ELF-1 (cell line): ENCODE results near the gene CSTA.
A peak's percentile ranks its signal among the peaks of the same experiment; 100 is the strongest.
"Not testable (repeated sequence)": the region's sequence is repeated elsewhere in the genome, so short reads cannot be mapped to it uniquely, and the experiment has no call there.

Experiments used
- DNase-seq: peaks from one replicate; pipeline ENCODE4 v3.0.0-alpha.2; 2016; ENCODE audit warnings: low read depth, low spot score

Gene CSTA

DNA sequence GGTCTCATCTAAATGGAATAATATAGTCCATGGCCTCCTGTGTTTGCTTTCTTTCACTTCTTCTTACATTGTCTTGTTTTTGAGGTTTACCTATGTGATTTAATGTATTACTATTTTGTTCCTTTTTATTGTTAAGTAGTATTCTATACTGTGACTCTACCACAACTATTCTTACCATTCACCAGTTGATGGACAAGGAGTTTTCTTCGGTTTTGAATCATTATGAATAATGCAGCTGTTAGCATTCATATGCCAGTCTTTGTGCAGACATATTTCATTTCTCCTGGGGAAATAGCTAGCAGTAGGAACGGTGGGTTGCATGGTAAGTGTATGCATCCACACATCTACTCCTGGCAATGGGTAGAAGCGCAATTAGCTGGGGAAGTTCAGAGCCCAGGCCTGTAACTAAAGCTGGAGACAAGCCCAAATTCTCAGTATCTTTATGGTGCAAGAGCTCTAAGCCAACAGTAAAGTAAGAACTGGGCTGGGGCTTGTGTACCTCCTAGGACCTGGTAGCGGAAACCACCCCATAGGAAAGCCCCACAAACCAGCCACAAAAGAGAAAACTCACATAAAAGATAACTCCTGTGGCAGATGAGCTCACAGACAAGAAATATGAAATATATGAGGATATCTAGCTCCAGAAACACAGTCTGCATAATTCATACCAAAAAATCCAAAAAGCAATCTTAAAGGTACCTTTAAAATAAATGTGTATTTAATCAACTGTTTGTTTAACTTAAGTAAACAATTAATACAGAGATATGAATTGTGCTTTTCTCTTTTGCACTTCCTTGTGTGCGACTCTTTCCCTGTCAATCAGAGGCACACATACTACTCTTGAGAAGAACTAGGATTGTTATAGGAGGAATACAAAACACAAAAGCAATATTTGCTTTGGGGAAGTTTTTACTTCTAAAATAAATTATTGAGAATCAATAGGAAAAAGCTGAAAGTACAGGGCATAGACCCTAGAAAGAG is 2.7 kb upstream of the CSTA start:
- no peak for DNase-seq

DNA sequence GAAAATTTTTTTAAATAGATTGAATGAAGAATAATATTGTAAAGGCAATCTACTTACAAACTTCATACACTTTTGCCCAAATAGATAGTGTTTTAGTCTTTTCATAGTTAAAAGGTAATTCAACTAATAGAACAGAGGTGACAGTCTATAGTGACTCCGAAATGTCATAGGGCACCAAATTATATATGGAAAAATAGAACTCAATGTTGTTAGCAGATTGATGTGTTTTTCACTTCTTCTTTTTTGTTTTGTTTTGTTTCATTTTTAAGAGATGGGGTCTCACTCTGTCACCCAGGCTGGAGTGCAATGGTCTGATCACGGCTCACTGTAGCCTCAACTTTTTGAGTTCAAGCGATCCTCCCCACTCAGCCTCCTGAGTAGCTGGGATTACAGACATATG is 721 bp downstream of the CSTA start:
- DNase-seq, result no peak

DNA sequence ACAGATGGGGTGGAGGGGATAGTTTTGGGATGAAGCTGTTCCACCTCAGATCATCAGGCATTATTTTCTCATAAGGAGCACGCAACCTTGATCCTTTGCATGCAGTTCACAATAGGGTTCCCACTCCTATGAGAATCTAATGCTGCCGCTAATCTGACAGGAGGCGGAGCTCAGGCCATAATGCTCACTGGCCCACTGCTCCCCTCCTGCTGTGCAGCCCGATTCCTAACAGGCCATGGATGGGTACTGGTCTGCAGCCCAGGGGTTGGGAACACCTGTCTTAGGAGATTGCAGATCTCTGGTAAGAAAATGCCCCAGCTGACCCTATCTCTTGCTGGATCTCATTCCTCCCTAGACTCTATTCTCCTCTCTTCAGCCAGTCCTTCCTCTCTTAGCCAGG is 6.8 kb downstream of the CSTA start:
- no peak for DNase-seq

DNA sequence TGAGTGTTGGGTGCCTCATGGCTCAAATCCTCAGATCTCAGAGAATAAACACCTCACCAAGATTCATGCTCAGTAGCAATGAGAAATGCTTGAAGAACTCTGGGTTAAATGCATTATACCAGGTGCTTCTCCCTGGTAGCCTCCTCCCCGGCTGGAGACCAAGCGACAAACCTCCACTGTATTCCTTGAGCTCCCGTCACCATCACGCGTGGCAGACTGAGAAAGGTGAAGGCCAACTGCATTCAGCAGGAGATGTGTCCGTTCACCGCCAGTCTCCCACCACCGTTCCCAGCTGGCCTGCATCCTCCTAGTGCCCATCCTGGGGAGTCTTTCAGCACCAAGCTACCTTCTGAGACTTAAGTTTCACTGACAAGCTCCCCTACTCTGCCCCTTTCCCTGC is 7.5 kb downstream of the CSTA start:
- DNase-seq, result no peak

DNA sequence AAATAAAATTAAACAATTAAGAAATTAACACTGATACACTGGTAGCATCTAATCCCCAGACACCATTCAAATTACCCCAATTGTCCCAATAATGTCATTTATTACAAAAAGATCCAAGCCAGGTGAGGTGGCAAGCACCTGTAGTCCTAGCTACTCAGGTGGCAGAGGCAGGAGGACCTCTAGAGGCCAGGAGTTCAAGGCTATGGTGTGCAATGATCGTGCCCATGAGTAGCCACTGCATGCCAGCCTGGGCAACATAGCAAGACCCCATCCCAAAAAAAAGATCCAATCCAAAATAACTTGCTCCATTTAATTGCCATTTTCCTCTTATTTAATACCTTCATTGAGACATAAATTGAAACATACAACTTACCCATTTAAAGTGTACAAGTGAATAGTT is 17.8 kb downstream of the CSTA start:
- no peak for DNase-seq

DNA sequence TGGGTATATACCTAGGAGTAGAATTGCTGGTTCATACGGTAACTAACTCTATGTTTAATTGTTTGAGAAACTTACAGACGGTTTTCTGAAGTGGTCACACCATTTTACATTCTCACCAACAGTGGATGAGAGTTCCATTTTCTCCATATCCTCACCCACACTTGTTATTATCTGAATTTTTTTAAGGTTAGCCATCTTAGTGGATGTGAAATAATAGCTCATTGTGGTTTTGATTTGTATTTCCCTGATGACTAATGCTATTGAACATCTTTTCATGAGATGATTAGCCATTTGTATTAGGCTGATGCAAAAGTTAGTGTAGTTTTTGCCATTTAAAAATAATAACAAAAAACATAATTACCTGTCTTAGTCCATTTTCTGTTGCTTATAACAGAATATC is 18.6 kb downstream of the CSTA start:
- DNase-seq, result no peak

DNA sequence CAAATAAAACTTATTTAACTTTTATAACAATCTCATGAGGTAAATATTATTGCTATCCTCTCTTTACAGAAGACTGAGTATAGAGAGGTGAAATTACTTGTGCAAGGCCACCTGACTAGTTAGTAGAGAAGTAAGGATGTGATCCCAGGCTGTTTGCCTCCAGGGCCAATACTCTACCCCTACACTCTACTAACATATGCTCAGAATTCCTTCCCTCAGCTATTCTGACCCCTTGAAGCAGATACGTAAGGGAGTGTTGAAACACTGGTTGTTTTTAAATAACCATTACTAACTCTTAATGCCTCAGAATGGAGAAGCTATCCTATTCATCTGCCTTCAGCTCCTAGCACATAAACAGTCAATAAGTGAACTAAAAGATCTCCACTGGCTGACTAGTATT is 24.1 kb downstream of the CSTA start:
- DNase-seq, result no peak

DNA sequence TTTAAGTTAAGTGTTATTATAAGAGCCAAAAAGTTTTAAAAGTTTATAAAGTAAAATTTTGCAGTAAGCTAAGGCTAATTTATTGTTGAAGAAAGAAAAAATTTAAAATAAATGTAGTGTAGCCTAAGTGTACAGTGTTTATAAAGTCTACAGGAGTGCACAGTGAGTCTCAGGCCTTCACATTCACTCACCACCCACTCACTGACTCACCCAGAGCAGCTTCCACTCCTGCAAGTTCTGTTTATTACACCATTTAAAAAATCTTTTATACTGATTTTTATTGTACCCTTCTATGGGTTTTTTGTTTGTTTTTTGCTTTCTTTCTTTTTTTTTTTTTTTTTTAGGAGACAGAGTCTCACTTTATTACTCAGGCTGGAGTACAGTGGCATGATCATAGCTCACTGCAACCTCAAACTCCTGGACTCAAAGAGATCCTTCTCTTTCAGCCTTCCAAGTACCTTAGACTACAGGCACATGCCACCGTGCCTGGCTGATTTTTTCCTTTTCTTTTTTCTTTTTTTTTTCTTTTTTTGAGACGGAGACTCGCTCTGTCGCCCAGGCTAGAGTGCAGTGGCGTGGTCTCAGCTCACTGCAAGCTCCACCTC is 25.9 kb downstream of the CSTA start:
- no peak for DNase-seq

DNA sequence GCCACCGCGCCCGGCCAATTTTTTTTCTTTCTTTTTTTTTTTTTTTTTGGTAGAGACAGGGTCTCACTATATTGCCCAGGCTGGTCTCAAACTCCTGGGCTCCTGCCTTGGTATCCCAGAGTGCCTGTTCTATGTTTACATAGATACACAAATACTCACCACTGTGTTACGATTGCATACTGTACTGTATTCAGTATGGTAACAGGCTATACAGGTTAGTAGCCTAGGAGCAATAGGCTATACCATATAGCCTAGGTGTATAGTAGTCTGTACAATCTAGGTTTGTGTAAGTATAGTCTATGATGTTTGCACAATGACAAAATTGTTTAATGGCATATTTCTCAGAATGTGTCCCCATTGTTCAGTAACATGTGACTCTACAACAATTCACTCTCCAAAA is 26.6 kb downstream of the CSTA start:
- DNase-seq, result no peak

DNA sequence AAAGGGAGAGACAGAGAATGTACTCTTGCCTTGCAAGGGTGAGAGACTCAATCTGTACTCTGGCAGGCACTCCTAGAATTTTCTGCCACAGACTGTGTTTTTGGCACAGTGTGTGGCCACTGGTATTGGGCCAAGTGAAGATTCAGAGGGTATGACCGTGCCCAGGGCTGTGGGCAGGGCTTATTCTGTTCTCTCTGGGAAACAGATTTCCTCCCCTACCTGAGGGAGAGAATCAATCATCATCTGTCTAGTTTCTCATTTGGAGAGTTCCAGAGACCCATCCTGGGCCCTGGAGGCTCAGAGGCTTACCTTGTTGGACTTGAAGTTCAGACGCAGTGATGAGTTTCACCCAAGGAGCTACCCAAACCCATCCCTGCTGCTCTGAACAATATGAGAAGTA is 28.2 kb downstream of the CSTA start:
- no peak for DNase-seq

DNA sequence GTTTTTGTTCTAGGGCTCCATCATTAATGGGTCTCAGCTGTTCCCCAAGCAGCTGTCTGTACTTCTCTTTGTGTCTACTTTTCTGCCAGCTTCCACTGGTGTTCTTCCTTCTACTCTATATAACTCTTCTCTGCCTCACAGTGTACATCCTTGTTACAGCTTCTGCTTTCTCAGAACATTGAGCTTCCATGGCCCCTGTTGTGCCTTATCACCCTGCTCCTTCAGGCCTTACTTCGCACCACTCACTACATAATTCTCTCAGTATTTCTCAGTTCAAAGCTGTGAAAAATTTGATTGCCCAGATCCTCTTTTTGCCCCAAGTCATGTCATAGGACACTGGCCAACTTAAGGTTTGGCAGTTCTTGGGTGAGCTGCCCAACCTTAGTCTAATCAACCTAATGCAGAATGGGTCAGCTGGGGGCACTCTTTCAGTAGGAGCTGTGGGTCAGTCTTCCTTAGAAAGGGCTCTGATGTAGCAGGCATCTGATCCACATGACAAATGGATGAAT is 28.9 kb downstream of the CSTA start:
- no peak for DNase-seq

DNA sequence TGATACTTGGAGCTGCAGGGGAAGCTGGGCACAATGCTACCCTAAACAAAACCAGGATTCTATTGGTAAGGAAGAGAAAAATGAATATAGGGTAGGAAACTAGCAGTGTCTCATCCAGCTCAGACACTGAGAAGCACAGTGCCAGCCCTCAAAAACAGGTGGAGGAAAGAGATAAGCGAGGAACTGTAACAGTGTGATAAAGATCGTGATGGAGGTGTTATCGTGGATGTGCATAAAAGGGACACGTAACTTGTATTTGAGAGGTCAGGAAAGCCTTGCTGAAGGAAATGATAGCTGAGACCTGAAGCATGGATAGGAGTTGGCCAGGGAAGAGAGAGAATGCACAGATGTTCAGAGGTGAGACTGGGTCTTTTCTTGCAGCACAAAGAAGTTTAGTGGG is 30.6 kb downstream of the CSTA start:
- no peak for DNase-seq

DNA sequence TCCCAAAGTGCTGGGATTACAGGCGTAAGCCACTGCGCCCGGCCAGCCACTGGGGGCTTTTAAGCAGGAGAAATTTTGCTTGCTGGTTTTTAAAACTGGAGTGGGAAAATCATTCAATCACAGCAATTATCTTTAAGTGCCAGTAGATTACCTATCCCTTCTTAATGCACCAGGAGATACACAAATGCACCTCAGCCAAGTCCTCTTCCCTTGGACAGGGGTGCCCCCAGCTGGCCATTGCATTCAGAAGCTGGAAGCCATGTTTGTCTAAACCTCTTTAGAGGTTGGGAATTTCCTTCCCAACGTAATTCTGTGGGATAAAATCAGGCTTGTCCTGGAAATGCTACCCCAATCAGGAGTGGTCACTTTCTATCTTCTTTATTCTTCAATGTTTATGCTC is 31.4 kb downstream of the CSTA start:
- DNase-seq, result peak; percentile 44

DNA sequence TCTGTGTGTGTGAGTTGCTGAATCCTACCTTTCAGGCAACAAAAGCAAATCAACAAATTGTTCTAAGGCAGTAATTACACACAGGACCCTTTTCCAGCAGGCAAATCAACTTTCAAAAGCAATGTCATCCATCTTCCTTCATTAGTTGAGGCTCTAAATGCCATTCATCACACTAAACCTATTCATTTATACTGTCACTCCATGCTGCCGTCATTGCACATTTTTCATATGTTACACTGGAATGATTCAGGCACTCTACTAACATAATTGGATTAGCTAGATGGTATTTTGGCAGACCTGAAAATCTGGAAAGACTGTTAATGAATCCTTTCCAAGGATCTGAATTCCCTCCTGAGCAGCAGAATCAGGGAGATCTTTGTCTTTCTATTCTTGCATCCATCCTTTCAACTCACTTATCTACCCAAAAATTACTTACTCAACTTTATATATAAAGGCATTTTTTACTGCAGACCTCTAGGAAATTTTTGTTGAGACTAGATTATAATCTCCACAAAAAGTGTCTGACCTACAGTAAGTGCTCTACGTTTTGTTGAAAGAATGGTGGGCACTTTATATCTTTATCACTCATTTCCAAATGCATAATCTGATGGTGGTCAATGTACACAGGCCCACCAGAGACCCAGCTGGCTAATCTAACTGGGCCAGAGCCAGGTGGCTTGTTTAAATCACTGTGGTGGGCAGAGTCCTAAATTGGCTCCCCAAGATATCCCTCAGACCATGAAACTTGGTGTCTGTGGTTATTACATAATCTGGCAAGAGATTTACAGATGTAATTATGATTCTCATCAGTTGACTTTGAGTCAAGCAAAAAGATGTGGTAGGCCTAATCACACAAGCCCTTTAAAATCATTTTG is 33.0 kb downstream of the CSTA start:
- no peak for DNase-seq

DNA sequence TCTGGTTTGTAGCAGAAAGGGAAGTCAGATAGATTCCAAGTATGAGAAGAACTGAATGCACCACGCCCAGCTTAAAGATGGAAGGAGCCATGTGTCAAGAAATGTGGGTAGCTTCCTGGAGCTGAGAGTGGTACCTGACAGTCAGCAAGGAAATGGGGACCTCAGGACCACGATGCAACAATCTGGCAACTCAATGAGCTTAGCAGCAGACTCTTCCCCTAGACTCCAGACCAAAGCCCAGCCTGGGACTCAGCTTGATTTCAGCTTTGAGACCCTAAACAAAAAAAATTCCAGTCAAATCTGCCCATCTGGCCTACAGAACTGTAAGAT is 33.6 kb downstream of the CSTA start:
- DNase-seq, result no peak

DNA sequence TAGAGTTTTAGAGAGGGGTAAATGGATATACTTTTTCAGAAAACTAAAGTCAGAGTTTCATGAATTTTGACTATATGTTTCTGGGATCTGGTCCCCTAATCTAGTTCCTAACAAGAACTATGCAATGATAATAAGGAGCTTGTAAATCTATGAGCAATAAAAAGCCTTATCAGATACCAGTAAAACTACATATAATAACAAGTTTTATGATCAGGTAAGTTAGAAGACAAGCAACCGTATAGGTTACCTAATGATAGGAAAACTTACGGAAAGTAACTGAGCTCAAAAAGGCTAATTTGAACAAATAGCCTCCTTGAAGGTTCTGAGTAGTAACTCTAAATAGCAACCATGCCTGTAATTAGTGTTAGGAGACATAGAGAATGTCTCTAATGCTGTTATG is 37.0 kb downstream of the CSTA start:
- no peak for DNase-seq

DNA sequence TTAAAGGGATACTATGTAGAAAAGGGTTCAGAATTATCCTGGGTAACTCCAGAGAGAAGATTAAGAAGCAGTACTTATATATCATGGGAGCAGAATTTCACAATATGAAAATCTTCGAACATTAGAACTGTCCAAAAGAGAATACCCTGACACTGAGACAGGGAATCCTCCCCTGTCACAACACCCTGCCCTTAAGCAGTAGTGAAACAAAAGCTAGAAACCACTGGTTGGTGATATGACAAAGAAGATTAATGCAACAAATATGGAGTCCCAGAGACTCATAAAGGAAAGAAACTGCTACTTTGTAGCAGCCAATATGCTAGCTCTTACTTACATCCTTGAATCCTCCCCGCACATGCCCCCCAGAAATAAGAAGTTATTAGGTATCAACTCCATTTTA is 39.4 kb downstream of the CSTA start:
- DNase-seq, result no peak

DNA sequence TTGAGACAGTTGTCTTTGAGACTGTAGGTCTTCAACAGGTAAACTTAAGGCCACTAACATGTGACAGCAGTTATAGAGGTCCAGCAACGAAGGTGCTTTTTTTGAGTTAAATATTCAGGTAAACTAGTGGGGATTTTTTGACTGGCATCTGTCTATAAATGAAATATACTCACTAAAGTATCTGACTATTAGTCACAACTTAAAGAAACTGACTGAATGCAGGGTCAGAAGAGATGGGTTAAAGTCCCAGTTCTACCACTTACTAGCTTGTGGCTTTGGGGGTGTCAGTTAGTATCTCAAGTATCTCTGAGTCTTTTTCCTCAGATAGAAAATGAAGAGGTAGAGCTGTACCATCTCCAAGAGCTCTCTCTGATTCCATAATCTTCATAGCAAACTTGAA is 40.0 kb downstream of the CSTA start:
- DNase-seq, result no peak

DNA sequence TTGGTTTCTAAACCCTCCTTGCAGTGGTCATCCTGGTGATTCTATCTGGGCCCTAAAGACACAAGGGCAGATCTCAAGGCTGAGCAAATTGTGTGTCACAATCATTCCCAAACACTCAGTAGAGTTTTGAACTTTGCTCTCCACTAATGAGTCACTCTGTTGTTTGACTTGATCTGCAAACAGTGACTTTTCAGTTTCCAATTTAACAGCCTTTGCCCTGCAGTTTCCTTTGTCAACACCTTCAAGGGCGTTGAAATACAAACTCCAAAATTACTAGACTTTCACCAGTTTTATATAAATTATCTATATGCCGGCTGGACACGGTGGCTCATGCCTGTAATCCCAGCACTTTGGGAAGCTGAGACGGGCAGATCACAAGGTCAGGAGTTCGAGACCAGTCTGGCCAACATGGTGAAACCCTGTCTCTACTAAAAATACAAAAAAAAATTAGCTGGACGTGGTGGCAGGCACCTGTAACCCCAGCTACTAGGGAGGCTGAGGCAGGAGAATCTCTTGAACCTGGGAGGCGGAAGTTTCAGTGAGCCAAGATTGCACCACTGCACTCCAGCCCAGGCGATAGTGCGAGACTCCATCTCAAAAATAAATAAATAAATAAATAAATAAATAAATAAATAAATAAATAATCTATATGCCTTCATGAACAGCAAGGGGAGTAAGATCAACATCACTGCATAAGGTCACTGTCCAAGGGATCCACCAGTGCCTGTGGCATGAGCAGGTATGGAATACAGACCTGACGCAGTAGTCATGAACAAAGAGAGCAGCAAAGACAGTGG is 40.7 kb downstream of the CSTA start:
- DNase-seq, result not testable (repeated sequence)

DNA sequence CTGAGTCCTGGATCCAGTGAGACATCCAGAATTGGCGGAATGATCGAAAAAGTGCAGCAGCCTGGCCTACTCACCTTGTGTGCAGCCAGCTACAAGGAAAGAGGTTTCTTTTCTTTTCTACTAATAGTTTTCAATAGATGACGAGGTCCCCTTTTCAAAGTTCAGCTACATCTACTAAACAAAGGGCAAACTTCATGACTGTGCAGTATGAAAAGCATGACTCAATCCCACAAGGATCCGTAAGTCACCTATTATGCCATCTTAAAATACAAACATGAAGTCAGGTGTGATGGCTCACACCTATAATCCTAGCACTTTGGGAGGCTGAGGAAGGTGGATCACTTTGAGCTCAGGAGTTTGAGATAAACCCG is 41.3 kb downstream of the CSTA start:
- DNase-seq, result no peak

DNA sequence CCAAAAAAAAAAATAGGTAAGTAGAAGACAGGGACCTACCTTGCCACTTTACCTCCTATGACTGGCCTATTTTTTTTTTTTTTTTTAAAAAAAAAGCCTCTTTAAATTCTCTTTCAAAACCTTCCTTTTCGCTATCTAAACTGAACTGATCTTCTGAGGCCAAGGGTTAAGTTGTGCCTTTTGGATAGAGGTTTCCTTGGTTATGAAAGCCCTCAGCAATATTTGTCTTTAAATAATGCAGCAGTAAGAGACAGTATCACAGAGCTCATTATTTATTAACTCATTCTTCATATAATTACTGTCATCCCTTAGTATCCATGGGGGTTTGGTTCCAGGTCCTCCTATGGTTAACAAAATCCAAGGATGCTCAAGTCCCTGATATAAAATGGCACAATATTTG is 49.0 kb downstream of the CSTA start:
- DNase-seq, result no peak

DNA sequence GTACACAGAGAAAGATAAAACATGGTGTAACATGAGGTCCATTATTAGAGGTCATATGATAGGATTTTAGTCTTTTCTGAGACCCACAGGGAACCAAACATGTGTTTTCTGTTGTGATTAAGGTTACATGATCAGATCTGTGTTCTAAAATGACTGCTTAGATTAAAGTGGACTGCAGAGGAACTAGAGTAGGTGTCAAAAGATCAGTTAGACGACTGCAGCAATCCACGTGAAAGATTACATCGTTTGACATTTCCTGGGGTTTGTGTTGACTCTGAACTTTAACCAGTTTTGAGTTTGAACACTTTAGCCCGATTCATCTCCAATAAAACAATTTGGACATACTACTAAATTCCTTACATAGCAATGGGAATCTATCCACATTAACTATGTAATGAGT is 52.9 kb downstream of the CSTA start:
- no peak for DNase-seq
